Osteocyte (in vitro differentiated cells): Measurements from ENCODE around the gene VPS26A. TPM values are rescaled to one million over a fixed set of nuclear protein-coding genes. Genes with fewer than 3 reads are reported as not detected.

Experiments
- DNase-seq: peaks from one replicate; pipeline ENCODE4 v3.0.0; 2021; ENCODE audit warnings: mixed read lengths; ENCODE audit not compliant: unreplicated experiment; ENCODE audit errors: extremely low spot score
- H3K27ac Mint-ChIP-seq: one replicate; pipeline ENCODE4 v1.8.0; 2021; ENCODE audit warnings: mild to moderate bottlenecking, mixed read lengths; ENCODE audit not compliant: unreplicated experiment
- H3K27me3 Mint-ChIP-seq: one replicate; pipeline ENCODE4 v1.8.0; 2021; ENCODE audit warnings: mixed read lengths; ENCODE audit not compliant: unreplicated experiment
- H3K36me3 Mint-ChIP-seq: one replicate; pipeline ENCODE4 v1.8.0; 2021; ENCODE audit warnings: mixed read lengths; ENCODE audit not compliant: unreplicated experiment
- H3K4me1 Mint-ChIP-seq: one replicate; pipeline ENCODE4 v1.8.0; 2021; ENCODE audit warnings: mixed read lengths; ENCODE audit not compliant: unreplicated experiment
- H3K4me3 Mint-ChIP-seq: one replicate; pipeline ENCODE4 v1.8.0; 2021; ENCODE audit warnings: mild to moderate bottlenecking, moderate library complexity, mixed read lengths; ENCODE audit not compliant: unreplicated experiment
- H3K9me3 Mint-ChIP-seq: one replicate; pipeline ENCODE4 v1.8.0; 2021; ENCODE audit warnings: mixed read lengths; ENCODE audit not compliant: unreplicated experiment
- CTCF ChIP-seq: fragments of 200-600 bp; sonication (generic); IDR thresholded peaks from 2 replicates; pipeline ENCODE4 v1.5.0; 2021; ENCODE audit warnings: antibody characterized with exemption, mild to moderate bottlenecking, moderate library complexity
- total RNA-seq: library from RNA; stranded (reverse); gene quantifications from 2 replicates; pipeline ENCODE4 v1.2.1, GENCODE V29; 2021

Gene VPS26A
- total RNA-seq, 1 donor from 2014 or later: 59.4 TPM

GRCh38 chr10:69107699-69108098 is 16.3 kb upstream of the VPS26A start:
- Mint-ChIP-seq H3K4me3 (no peak overlapping the region), H3K9me3 (no peaks in the 10 kb centered on the region), H3K27me3 (peaks cover 6% of the 10 kb centered on the region), H3K4me1 (no peaks in the 10 kb centered on the region), H3K36me3 (peaks cover 9% of the 10 kb centered on the region), H3K27ac (no peak overlapping the region)
- TF ChIP-seq CTCF: no peak
- DNase-seq: no peak

GRCh38 chr10:69119896-69120295 is 4.1 kb upstream of the VPS26A start:
- DNase-seq: no peak
- Mint-ChIP-seq H3K9me3 (no peaks in the 10 kb centered on the region), H3K4me1 (peaks cover 8% of the 10 kb centered on the region), H3K4me3 (no peak overlapping the region), H3K27me3 (peaks cover 8% of the 10 kb centered on the region), H3K36me3 (no peaks in the 10 kb centered on the region), H3K27ac (no peak overlapping the region)
- TF ChIP-seq CTCF: no peak

GRCh38 chr10:69123306-69123746 is 652 bp upstream of the VPS26A start:
- Mint-ChIP-seq H3K27ac (peak overlapping the region; percentile 100), H3K4me1 (peaks cover 24% of the 10 kb centered on the region), H3K36me3 (no peaks in the 10 kb centered on the region)

DNA sequence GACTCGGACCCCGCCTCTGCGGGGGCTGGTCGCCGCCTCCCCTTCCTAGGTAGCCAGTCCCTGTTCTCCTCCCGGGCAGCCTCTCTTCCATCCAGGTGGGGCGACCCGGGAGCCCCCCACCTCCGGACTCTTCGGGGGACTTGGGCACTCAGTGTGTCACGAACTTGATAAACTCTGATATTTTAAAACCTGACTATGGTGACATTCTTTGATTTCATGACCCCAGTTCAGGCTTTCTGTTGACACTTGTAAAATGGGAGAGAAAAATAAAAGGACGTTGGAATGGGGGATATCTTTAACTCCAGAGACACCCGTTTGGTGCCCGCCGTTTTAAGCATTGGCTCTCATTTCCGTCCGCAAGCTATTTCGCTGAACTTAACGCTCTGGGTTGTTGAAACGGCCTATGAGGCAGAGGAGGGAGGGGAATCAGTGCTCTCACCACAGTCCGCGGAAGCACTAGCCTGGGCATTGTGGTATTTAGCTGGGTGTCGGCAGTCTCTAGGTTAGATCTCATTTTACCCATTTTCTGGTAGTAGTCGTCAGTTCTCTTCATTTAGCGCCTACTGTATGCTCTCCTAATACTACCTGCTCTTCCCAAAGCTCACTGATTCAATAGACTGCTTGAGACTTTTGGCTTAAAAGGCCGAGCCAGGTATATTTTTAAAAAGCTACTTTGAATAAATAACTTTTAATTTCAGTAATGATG is 738 bp downstream of the VPS26A start:
- H3K27ac Mint-ChIP-seq: peak overlapping the region; percentile 93
- DNase-seq: no peak
- H3K4me1 Mint-ChIP-seq: peaks cover 24% of the 10 kb centered on the region
- no peaks in the 10 kb centered on the region for H3K36me3 Mint-ChIP-seq
- TF ChIP-seq CTCF: no peak
- no peaks in the 10 kb centered on the region for H3K9me3 Mint-ChIP-seq
- H3K27me3 Mint-ChIP-seq: no peaks in the 10 kb centered on the region
- peak overlapping the region; percentile 88 for H3K4me3 Mint-ChIP-seq

More at GRCh38 chr10:69123306-69123746, 652 bp upstream of the VPS26A start:
- H3K9me3 Mint-ChIP-seq: no peaks in the 10 kb centered on the region
- no peak for DNase-seq
- peak overlapping the region; percentile 86 for H3K4me3 Mint-ChIP-seq
- no peaks in the 10 kb centered on the region for H3K27me3 Mint-ChIP-seq
- TF ChIP-seq CTCF: no peak

GRCh38 chr10:69125554-69125953 is 1.6 kb downstream of the VPS26A start:
- DNase-seq: no peak
- H3K27ac Mint-ChIP-seq: peak overlapping the region; percentile 93
- no peaks in the 10 kb centered on the region for H3K36me3 Mint-ChIP-seq
- no peaks in the 10 kb centered on the region for H3K9me3 Mint-ChIP-seq
- peaks cover 28% of the 10 kb centered on the region for H3K4me1 Mint-ChIP-seq
- no peak for TF ChIP-seq CTCF
- peak overlapping the region; percentile 88 for H3K4me3 Mint-ChIP-seq
- H3K27me3 Mint-ChIP-seq: no peaks in the 10 kb centered on the region
